ENCODE results near the gene RASSF5. TPM values are rescaled to one million over a fixed set of nuclear protein-coding genes. Genes with fewer than 3 reads are reported as not detected.

Gene RASSF5
- total and polyA plus RNA-seq, 4 donors, result 4.8 to 10.0 (median 5.5) TPM

DNA sequence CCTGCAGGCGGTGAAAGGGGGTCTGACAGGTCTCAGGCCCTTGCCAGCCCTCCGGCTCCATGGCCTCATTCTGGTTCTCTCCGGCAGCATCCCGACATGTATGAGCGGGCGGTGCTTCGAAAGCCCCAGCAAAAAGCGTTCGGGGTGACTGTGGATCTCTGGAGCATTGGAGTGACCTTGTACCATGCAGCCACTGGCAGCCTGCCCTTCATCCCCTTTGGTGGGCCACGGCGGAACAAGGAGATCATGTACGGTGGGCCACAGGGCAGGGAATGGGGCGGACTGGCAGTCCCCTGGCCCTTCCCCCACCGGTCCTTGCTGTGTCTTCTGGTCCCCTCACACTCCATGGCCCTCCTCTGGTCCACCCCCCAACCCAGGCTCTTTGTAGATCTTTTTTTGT lies 30.7 kb upstream of the RASSF5 start (continued):
- TF ChIP-seq, protein P1, sequence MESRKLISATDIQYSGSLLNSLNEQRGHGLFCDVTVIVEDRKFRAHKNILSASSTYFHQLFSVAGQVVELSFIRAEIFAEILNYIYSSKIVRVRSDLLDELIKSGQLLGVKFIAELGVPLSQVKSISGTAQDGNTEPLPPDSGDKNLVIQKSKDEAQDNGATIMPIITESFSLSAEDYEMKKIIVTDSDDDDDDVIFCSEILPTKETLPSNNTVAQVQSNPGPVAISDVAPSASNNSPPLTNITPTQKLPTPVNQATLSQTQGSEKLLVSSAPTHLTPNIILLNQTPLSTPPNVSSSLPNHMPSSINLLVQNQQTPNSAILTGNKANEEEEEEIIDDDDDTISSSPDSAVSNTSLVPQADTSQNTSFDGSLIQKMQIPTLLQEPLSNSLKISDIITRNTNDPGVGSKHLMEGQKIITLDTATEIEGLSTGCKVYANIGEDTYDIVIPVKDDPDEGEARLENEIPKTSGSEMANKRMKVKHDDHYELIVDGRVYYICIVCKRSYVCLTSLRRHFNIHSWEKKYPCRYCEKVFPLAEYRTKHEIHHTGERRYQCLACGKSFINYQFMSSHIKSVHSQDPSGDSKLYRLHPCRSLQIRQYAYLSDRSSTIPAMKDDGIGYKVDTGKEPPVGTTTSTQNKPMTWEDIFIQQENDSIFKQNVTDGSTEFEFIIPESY (IDR thresholded peaks at IDR 0.05), result no peak

DNA sequence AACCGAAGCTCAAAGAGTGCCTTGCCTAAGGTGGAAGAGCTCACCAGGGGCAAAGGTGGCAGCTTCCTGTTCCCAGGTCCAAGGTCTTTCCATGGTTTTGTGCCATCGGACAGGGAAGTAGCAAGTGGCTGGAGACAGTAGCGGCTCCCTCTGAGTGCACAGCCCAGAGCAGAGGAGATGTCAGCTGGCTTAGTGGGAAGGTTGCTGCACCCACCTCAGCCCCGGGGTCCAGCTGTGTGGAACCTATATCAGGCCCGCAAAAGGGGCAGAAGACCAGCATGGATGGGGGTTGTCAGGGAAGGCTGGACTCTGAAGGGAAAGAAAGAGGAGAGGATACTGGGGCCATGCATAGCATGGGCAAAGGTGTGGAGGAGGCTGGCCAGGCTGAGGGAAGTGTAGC lies 30.2 kb upstream of the RASSF5 start:
- no peak for TF ChIP-seq TAF1 (conservative IDR thresholded peaks at IDR 0.05)
- TF ChIP-seq, protein P2, sequence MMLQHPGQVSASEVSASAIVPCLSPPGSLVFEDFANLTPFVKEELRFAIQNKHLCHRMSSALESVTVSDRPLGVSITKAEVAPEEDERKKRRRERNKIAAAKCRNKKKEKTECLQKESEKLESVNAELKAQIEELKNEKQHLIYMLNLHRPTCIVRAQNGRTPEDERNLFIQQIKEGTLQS (IDR thresholded peaks at IDR 0.05), result no peak
- TF ChIP-seq, protein P3, sequence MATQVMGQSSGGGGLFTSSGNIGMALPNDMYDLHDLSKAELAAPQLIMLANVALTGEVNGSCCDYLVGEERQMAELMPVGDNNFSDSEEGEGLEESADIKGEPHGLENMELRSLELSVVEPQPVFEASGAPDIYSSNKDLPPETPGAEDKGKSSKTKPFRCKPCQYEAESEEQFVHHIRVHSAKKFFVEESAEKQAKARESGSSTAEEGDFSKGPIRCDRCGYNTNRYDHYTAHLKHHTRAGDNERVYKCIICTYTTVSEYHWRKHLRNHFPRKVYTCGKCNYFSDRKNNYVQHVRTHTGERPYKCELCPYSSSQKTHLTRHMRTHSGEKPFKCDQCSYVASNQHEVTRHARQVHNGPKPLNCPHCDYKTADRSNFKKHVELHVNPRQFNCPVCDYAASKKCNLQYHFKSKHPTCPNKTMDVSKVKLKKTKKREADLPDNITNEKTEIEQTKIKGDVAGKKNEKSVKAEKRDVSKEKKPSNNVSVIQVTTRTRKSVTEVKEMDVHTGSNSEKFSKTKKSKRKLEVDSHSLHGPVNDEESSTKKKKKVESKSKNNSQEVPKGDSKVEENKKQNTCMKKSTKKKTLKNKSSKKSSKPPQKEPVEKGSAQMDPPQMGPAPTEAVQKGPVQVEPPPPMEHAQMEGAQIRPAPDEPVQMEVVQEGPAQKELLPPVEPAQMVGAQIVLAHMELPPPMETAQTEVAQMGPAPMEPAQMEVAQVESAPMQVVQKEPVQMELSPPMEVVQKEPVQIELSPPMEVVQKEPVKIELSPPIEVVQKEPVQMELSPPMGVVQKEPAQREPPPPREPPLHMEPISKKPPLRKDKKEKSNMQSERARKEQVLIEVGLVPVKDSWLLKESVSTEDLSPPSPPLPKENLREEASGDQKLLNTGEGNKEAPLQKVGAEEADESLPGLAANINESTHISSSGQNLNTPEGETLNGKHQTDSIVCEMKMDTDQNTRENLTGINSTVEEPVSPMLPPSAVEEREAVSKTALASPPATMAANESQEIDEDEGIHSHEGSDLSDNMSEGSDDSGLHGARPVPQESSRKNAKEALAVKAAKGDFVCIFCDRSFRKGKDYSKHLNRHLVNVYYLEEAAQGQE (IDR thresholded peaks at IDR 0.05), result no peak
- TF ChIP-seq GABPA (IDR thresholded peaks at IDR 0.05 in 1 of 2, conservative IDR thresholded peaks at IDR 0.05 in 1 of 2), result no peak
- no peak for TF ChIP-seq YY1 (IDR thresholded peaks at IDR 0.05)
- no peak for TF ChIP-seq NR2F2 (IDR thresholded peaks at IDR 0.05)
- no peak for TF ChIP-seq HNF4G (IDR thresholded peaks at IDR 0.05)
- WGBS, result 86% methylated on average over 5 of the region's 5 CpGs
- H3K9me3 ChIP-seq (ENCODE audit: control insufficient read depth in 4 of 4, low read length in 3 of 4), result no peaks in the 10 kb centered on the region
- H3K27me3 ChIP-seq (ENCODE audit: control insufficient read depth in 4 of 4, insufficient read depth in 4 of 4, low read length in 3 of 4), result no peaks in the 10 kb centered on the region
- H3K36me3 ChIP-seq (ENCODE audit: control insufficient read depth in 4 of 4, insufficient read depth in 3 of 4, low read depth in 1 of 4, low read length in 3 of 4), result peaks cover 0 to 4% (median 0%) of the 10 kb centered on the region in 4 donors
- H3K9ac ChIP-seq (ENCODE audit: low read depth in 1 of 2, low read length in 2 of 2), result no peak overlapping the region
- peaks cover 0 to 3% (median 0%) of the 10 kb centered on the region in 4 donors for H3K4me1 ChIP-seq (ENCODE audit: control insufficient read depth in 4 of 4, insufficient read depth in 4 of 4, low read length in 3 of 4)
- no peak overlapping the region for H3K4me3 ChIP-seq (ENCODE audit: low read depth in 1 of 3, low read length in 3 of 3)
- H3K27ac ChIP-seq (ENCODE audit: low read depth in 1 of 2, low read length in 2 of 2), result no peak overlapping the region
- DNase-seq (ENCODE audit: low spot score), result no peak

DNA sequence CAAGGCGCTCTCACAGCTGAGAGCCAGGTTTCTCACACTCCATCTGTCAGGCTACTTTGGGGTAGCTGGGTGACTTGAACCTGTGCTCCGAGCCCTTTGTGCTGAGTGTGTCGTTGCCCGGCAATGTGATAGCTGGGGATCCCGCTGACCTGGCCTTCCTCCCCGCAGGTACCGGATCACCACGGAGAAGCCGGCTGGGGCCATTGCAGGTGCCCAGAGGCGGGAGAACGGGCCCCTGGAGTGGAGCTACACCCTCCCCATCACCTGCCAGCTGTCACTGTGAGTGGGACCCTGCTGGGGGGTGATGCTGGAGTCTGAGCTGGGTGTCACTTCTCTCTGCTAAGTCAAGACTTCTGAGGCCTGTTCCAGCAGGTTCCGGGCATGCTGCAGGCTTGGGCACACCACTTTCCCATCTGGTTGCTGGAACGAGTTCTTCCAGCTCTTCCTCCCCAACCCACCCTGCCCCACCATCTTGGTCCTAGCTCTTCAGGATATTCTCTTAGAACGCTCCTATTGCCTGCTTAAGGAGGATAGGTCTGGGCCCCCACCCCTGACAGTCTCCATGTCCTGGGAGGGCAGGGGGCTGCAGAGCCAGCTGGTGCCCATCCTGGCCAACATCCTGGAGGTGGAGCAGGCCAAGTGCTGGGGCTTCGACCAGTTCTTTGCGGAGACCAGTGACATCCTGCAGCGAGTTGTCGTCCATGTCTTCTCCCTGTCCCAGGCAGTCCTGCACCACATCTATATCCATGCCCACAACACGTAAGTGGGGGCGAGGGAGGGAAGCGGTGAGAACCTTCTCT lies 29.6 kb upstream of the RASSF5 start:
- no peak overlapping the region for H3K27ac ChIP-seq (ENCODE audit: low read depth in 1 of 2, low read length in 2 of 2)
- no peaks in the 10 kb centered on the region for H3K9me3 ChIP-seq (ENCODE audit: control insufficient read depth in 4 of 4, low read length in 3 of 4)
- H3K27me3 ChIP-seq (ENCODE audit: control insufficient read depth in 4 of 4, insufficient read depth in 4 of 4, low read length in 3 of 4), result no peaks in the 10 kb centered on the region
- peaks cover 0 to 3% (median 0%) of the 10 kb centered on the region in 4 donors for H3K4me1 ChIP-seq (ENCODE audit: control insufficient read depth in 4 of 4, insufficient read depth in 4 of 4, low read length in 3 of 4)
- no peak for DNase-seq (ENCODE audit: low spot score)
- H3K9ac ChIP-seq (ENCODE audit: low read depth in 1 of 2, low read length in 2 of 2), result no peak overlapping the region
- H3K4me3 ChIP-seq (ENCODE audit: low read depth in 1 of 3, low read length in 3 of 3), result no peak overlapping the region
- WGBS, result 90% methylated on average over 21 of the region's 21 CpGs
- peaks cover 0 to 4% (median 0%) of the 10 kb centered on the region in 4 donors for H3K36me3 ChIP-seq (ENCODE audit: control insufficient read depth in 4 of 4, insufficient read depth in 3 of 4, low read depth in 1 of 4, low read length in 3 of 4)
- TF ChIP-seq, protein P3 (IDR thresholded peaks at IDR 0.05), result no peak
- TF ChIP-seq JUND (IDR thresholded peaks at IDR 0.05) (no peak), SP1 (IDR thresholded peaks at IDR 0.05) (no peak), FOXA2 (IDR thresholded peaks at IDR 0.05) (no peak), NR2F2 (IDR thresholded peaks at IDR 0.05) (no peak), EGR1 (IDR thresholded peaks at IDR 0.05; ENCODE audit: low read depth in 2 of 2) (no peak), RAD21 (IDR thresholded peaks at IDR 0.05) (no peak), TAF1 (conservative IDR thresholded peaks at IDR 0.05) (no peak), YY1 (IDR thresholded peaks at IDR 0.05) (no peak), HNF4A (conservative IDR thresholded peaks at IDR 0.05) (no peak)
- TF ChIP-seq, protein P1 (IDR thresholded peaks at IDR 0.05), result no peak
- TF ChIP-seq, protein P4, sequence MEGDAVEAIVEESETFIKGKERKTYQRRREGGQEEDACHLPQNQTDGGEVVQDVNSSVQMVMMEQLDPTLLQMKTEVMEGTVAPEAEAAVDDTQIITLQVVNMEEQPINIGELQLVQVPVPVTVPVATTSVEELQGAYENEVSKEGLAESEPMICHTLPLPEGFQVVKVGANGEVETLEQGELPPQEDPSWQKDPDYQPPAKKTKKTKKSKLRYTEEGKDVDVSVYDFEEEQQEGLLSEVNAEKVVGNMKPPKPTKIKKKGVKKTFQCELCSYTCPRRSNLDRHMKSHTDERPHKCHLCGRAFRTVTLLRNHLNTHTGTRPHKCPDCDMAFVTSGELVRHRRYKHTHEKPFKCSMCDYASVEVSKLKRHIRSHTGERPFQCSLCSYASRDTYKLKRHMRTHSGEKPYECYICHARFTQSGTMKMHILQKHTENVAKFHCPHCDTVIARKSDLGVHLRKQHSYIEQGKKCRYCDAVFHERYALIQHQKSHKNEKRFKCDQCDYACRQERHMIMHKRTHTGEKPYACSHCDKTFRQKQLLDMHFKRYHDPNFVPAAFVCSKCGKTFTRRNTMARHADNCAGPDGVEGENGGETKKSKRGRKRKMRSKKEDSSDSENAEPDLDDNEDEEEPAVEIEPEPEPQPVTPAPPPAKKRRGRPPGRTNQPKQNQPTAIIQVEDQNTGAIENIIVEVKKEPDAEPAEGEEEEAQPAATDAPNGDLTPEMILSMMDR (IDR thresholded peaks at IDR 0.05; ENCODE audit: low read depth, low read length, missing input control), result no peak
